GM10266 (cell line): Measurements from ENCODE around the gene ZBTB3.

Source experiments
- DNase-seq: peaks from one replicate; pipeline ENCODE4 v3.0.0; 2012; ENCODE audit errors: extremely low spot score
- TF ChIP-seq, protein P1 (sequence below): IDR thresholded peaks from 2 replicates; pipeline ENCODE4 v1.5.1; 2012; ENCODE audit warnings: mild to moderate bottlenecking, low read depth; ENCODE audit not compliant: control insufficient read depth, insufficient read depth; ENCODE audit errors: missing control alignments

ZBTB3 gene

GRCh38 chr11:62791501-62792201 lies 37.7 kb upstream of the ZBTB3 start, which contains the start of gene TMEM223:
TMEM223 (minus strand) TSS chr11:62792006; CDS start chr11:62791994, 12 bp downstream.
- peak; percentile 92 for DNase-seq
- TF ChIP-seq, protein P1, sequence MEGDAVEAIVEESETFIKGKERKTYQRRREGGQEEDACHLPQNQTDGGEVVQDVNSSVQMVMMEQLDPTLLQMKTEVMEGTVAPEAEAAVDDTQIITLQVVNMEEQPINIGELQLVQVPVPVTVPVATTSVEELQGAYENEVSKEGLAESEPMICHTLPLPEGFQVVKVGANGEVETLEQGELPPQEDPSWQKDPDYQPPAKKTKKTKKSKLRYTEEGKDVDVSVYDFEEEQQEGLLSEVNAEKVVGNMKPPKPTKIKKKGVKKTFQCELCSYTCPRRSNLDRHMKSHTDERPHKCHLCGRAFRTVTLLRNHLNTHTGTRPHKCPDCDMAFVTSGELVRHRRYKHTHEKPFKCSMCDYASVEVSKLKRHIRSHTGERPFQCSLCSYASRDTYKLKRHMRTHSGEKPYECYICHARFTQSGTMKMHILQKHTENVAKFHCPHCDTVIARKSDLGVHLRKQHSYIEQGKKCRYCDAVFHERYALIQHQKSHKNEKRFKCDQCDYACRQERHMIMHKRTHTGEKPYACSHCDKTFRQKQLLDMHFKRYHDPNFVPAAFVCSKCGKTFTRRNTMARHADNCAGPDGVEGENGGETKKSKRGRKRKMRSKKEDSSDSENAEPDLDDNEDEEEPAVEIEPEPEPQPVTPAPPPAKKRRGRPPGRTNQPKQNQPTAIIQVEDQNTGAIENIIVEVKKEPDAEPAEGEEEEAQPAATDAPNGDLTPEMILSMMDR, result peak; percentile 20

GRCh38 chr11:62789576-62789975 lies 35.6 kb upstream of the ZBTB3 start:
- TF ChIP-seq, protein P1, result no peak
- no peak for DNase-seq

GRCh38 chr11:62788991-62789390 lies 35.0 kb upstream of the ZBTB3 start:
- no peak for DNase-seq
- TF ChIP-seq, protein P1, result no peak

DNA sequence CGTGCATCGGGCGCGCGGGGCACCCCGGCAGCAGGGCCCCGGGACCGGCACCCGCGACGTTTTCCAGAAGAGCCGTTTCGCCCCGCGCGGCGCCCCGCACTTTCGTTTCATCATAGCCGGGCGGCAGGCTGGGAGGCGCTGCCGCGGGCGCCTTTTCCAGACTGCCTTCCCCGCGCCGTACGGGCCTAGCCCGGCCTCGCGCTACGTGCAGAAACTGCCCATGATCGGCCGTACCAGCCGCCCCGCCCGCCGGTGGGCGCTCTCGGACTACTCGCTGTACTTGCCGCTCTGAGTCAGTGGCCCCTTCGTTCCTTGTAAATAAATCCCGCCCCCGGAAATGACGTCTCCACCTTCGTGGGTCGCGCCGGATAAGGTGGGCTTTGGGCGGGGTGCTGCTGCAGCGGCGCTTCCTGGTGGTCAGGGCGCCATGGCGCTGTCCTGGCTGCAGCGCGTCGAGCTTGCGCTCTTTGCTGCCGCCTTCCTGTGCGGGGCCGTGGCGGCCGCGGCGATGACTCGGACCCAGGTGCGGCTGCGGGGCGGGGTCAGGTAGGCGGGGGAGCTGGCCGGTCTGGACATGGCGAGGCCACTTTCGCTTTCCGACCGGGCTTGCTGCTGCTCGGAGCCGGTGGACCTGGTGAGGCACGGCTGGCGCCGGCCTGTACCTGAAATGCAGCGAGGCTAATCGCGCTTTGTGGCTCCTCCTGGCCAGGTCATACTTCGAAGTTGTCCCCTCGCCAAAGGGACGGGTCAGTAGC lies 33.2 kb upstream of the ZBTB3 start, which contains the start of gene TMEM179B:
TSS of gene TMEM179B (plus strand) at position 398 of the 755 bp plus-strand sequence. CDS start at position 428, 30 bp downstream.
- peak; percentile 98 for DNase-seq
- TF ChIP-seq, protein P1, result peak; percentile 79

DNA sequence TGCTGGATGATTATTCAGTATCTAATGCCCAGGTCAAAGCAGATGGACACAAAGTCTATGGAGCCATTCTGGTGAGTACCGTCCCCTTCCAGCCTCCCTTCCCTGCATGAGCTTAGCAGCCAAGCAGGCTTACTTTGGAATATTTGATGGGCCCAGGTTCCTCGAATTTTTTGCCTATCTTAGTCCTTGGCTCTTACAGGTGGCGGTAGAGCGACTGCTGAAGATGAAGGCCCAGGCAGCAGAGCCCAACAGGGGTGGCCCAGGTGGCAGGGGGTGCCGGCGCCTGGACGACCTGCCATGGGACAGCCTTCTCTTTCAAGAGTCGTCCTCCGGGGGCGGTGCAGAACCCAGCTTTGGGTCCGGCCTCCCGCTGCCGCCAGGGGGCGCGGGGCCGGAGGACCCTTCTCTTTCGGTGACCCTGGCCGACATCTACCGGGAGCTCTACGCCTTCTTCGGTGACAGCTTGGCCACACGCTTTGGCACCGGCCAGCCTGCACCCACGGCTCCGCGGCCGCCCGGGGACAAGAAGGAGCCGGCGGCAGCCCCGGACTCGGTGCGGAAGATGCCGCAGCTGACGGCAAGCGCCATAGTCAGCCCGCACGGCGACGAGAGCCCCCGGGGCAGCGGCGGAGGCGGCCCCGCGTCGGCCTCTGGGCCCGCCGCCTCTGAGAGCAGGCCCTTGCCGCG lies 32.5 kb upstream of the ZBTB3 start:
- TF ChIP-seq, protein P1, result peak; percentile 98
- DNase-seq, result peak; percentile 92

- DNase-seq, result no peak
- TF ChIP-seq, protein P1, result no peak
These were observed 28.8 kb upstream of the ZBTB3 start for GRCh38 chr11:62782753-62783152.

DNA sequence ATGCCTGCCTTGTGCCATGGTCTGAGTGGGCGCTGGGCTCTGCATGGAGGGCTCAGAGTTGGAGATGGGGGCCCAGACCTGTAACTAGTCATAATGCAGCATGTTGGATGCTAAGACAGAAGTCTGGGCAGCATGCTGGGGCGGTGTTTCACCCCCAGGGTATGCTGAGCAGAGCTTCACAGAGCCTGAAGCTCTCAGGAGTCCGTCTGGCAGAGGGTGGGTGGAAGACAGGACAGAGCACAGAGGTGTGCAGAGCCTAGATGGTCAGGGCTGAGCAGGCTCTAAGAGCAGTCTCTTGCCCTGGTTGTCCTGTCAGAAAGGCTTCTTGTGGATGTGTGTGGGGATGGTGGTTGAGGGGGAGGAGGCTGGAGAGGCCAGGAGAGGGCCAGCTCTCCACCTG lies 24.5 kb upstream of the ZBTB3 start:
- DNase-seq, result no peak
- TF ChIP-seq, protein P1, result no peak
